HG02884 (cell line): ENCODE results near the gene XXYLT1.
"Not testable (repeated sequence)": the region's sequence is repeated elsewhere in the genome, so short reads cannot be mapped to it uniquely, and the experiment has no call there.

Source experiments
- ATAC-seq: cut with Tn5 transposase; IDR thresholded peaks from one replicate; pipeline ENCODE4 v1.9.1; 2021; ENCODE audit warnings: mild to moderate bottlenecking, moderate library complexity; ENCODE audit not compliant: unreplicated experiment

Gene XXYLT1, protein sequence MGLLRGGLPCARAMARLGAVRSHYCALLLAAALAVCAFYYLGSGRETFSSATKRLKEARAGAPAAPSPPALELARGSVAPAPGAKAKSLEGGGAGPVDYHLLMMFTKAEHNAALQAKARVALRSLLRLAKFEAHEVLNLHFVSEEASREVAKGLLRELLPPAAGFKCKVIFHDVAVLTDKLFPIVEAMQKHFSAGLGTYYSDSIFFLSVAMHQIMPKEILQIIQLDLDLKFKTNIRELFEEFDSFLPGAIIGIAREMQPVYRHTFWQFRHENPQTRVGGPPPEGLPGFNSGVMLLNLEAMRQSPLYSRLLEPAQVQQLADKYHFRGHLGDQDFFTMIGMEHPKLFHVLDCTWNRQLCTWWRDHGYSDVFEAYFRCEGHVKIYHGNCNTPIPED

DNA sequence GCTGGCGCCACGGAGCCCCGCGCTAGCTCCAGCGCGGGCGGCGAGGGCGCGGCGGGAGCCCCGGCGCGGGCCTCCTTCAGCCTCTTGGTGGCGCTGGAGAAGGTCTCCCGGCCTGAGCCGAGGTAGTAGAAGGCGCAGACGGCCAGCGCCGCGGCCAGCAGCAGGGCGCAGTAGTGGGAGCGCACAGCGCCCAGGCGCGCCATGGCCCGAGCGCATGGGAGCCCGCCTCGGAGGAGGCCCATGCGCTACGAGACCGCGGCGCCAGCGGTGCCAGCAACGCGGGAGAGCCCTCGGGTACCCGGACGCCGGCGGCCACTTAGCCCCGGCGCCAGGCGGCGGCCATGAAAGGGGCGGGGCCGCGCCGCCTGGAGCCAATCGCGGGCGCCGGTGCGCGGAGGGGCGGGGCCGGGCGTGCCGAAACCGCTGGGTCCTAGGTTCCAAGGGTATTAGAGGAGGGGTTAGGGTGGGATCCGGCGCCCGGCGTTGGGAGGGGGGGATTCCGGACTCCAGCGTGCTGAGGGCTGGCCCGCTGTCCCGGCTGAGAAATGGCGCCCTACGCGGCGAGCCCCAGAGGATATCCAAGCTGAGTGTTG, at the start of gene XXYLT1:
XXYLT1 (minus strand) TSS at position 343 of the 593 bp plus-strand sequence; CDS start at position 242, 101 bp downstream.
- peak; percentile 79 for ATAC-seq

DNA sequence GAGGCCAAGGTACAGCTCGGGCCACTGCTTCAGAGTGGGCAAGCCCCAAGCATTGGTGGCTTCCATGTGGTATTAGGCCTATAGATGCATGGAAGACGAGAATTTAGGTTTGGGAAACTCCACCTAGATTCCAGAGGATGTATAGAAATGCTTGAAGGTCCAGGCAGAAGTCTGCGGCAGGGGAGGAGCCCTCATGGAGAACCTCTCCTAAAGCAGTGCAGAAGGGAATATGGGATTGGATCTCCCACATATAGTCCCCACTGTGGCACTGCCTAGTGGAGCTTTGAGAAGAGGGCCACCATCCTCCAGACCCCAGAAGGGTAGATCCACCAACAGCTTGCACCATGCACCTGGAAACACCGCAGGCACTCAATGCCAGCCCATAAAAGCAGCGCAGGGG, 48.1 kb upstream of the XXYLT1 start:
- ATAC-seq = no peak

DNA sequence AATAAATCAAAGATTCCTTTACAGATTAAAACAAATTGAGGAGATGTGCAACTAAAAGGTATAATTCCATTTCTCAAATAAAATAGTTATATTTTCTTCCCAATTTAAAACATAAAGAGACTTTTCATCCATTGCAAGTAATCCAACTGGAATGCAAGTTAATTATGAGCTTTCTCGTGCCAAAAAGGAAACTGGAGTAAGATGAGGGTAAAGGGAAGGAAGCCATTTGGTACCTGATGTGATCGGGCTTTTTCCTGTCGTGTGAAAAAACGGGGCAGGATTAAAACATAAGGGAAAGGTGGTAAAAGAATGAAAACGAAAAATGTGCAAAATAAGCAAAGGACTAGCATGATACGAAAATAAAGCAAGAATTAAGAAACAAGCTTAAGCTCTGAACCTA, 41.8 kb upstream of the XXYLT1 start:
- no peak for ATAC-seq

DNA sequence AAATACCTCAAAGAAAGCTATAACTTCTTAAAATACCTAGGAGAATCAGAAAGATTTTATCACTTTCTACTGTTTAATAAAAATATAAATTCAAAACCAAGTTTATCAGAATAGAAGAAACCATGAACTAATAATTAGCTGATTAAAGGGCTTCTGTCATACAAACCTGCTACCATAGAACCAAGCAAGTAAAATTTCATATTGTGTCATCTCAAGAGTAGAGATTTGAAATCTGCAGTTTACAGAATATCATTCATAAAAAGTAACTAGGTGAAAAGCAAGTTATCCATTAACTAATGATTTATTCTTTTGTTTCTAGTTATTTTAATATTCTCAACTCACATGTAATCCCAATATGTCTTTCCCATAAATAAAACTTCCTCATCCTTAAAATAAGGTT, 36.8 kb upstream of the XXYLT1 start:
- ATAC-seq = no peak

DNA sequence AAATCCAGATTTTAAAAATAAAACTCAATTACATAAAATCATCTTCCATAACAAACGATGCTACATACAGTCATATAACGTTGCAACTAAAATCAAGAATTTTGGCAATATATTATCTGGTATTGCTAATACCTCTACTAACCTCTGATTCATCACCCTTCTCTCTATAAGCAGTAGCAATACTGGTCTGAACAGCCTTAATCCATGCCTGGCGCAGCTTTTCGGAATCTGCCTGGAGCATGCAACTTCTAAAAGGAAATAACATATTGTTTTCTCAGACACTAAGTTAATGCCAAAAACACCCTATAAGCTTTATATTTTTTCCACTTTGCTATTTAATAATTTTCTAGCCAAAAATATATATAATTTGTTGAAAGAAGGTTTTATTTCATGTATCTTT, 35.4 kb upstream of the XXYLT1 start:
- ATAC-seq = no peak

DNA sequence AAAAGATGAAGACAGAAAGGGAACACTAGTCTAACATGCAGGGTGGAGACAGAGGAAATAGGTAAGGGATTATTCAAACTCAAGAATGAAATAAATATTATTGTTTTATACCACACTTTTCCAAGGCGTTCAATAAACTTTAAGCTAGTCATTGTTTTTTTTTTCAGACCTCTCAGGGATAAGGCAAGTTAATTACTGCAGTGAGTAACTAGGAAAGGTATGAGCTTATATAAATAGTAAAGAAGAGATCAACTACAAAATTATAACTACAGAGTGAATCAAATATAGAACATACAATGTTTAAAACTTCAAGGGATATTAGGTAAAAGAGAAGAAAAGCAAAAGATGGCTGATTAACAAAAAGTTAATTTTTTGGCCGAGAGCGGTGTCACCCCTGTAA, 31.5 kb upstream of the XXYLT1 start:
- ATAC-seq = no peak

DNA sequence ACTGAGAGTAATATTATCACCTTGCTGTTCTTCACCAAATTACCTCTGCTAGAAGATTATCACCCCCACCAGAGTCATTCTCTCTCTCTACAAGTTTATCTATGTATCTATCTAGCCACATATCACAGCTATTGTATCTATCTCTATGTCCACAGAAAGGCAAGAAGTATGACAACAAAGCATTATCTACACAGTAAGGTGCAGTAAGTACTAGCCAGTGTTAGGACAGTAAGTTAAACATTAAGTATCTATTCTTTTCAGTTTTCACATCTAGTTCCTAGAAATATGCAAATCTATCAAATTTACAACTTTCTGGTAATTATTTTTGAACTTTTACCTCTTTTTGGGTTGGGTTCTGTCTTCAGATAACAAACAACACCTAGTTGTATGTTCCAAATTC, 26.5 kb upstream of the XXYLT1 start:
- ATAC-seq = no peak

DNA sequence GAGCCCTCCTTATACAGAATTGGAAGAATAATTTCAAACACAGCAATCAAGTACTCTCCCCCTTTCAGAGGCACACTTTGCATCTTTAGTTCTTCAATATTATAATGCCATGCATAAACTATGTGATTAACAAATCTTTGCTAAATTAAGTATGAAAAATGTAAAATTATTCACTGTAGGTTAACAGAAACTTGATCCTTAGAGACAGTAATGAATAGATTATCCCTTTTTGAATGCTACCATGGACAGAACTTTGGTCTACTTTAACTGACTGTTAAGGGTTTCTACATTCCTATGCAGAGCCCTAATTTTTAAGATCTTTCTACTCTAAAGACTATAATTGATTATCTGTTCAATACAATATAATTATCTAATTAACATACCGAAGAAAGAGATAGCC, 25.7 kb upstream of the XXYLT1 start:
- ATAC-seq = no peak

DNA sequence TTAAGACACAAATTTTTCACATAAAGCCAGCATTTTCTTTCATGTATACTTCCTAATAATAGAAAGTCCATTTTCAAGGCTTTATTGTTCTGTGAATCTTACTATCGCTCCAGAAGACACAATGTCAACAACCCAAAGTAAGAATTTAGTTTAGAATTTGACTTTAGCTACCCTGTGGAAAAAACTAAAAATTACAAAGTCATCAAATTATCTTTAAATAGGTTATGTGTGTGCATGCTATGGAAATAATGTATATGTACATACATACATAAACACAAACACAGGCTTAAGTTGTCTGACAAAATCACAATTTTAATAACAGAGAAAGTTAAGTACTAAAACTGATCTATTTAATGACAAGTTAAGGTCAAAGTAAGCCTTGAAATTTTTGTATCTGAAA, 20.2 kb upstream of the XXYLT1 start:
- no peak for ATAC-seq

DNA sequence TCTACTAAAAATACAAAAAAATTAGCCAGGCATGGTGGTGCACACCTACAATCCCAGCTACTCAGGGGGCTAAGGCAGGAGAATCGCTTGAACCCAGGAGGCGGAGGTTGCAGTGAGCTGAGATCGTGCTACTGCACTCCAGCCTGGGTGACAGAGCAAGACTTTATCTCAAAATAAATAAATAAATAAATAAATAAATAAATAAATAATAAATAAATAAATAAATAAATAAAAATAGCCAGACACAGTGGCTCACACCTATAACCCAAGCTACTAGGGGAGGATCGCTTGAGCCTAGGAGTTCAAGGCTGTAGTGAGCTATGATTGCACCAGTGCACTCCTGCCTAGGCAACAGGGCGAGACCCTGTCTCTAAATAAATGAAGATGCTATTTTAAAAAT, 19.7 kb upstream of the XXYLT1 start:
- not testable (repeated sequence) for ATAC-seq

DNA sequence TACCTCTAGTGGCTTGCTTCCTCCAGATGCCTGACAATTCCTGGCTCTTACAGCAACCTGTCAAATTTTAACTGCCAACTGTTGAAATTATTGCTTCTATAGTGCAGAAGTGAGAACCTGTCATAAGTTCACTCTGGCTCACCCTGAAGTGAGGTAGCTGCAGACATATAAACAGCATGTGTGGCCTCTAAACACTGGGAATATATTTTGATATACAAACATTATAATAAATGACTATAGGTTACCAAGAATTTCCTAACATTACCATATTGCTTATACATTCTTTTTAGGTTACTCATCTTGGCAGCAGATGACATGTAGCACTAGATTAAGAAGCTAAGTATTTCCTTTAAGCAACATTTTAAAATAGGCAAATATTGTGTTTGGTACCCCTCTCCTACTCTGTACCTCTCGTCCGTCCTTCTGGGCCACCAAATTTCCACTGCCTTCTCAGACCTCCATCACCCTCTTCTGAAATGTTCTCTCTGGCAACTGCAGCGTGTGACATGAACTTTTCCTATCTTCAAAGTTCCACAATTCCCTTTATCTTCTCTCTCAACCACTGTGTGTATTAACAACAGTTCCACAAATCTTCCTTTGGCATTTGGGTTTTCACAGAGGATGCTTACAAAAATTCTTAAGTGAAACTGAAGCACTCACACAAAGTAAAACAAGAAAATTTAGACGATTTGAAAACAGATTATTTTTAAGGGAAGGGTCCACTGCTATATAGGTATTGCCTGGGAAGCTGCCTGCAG, 15.3 kb upstream of the XXYLT1 start:
- ATAC-seq = no peak

DNA sequence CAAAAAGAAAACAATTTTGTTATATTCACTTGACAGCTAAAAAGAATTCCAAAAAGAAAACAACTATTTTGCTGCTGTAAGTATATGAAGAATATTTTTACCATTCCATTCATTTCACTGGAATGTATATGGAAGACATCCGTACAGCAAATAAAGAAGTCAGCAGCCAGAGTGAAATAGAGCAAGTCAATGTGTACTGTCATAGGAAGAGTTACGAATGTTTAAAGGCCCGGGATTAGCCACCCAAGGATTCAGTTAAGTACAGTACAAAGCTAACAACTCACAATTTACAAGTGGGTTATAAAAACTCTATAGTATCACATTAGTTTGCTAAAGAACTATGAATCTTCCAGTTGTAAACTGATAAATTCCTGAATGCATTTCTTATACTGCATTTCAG, 14.4 kb upstream of the XXYLT1 start:
- ATAC-seq = no peak

DNA sequence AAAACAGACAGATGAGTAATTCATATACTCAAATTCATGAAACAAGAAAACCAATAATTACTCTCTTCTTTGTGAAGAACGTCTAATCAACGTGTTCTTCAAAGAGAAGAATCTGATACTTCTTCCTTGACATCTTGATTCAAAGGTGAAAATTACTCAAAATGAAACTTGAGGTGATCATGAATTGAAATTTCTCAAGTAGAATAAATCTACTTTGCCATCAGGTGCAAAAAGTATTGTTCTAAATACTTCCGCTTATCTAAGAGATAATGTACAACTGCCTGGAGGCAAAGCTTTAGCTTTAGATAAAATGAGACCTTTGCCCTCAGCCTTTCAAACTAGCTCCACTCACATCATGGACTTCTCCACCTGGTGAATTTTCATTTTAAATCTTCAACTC, 13.9 kb upstream of the XXYLT1 start:
- ATAC-seq = no peak

DNA sequence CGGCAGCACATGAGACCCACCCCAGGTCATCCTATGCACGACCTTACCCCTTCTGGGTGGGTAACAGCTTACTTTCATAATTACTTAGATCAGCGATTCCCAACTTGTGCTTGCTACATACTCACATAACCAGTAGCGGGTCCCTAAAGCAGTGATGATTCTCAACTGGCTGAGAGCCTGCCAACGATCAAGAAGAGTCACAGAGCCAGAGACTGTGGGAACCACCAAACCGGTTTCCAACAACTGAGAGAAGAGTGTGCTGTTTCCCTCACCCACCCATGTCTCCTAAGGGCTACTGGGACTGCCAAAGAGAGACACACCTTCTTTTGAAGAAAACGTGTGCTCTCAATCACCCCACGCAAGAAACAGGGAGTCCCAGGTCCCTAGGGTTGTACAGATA, 12.0 kb upstream of the XXYLT1 start:
- no peak for ATAC-seq

DNA sequence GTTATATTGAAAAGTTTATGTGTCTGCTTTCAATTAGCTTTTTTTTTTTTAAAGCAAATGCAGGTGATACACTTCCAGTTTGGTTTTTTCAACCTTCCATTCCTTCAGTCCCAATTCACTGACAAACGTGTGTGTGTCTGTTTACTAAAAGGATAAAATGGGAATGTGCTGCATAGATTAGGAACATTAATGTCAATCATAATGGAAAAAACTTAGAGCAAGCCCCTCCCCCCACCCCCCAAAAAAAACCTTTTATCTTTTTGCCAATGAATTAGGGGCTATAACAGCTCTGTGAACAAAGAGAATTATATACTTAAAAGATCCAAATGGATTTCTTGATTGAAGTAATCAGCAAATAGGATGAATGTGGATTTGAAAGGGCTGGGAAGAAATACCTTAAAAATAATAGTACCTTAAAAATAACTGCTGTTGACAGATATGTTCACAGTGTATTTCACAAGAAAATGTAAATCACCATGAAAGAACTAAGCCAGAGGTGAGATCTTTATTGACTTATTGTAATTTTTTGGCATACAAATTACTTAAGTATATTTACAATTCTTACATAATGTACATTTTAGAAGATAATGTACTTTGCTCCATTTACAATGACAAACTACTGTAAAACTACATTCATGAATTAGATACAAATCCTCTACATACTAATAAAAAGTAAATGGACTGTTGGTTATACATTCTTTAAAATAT, 3.5 kb upstream of the XXYLT1 start:
- no peak for ATAC-seq

DNA sequence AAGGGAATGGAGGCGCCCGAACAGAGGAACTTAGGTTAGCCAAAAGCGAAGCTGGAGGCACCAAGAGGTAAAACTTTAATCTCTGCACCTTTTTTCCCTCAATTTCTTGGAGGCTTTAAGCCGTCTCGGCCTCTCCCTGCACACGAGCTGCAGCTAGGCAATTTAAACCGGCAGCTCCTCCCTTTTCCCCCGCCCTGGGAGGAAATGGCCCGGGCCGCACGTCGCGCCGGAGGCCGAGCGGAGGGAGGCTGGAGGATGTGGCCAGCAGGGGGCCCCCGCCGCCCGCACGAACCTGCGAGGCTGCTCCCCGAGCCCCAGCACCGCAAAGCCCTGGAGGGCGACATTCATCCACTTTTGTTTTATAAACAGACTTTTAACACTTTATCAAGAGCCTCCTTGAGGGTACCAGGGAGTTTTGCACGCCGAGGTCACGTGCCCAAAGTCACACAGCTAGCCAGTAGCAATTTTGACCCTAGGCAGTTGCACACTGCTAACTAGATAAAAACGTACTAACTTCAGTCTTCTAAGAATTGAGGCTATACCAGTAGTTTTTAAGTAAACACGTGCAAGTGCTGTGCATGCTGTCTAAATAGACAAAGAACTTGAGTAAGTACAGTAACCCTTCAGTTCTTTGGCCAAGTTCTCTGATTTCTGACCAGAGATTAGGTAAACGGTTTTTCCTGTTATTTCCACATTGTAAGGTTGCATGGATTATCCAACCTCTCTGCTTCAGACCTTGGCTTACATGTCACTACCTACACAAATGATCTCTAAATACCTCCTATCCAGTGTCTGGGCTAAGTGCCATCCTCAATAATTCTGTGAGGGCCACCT, 668 bp upstream of the XXYLT1 start:
- peak; percentile 49 for ATAC-seq

DNA sequence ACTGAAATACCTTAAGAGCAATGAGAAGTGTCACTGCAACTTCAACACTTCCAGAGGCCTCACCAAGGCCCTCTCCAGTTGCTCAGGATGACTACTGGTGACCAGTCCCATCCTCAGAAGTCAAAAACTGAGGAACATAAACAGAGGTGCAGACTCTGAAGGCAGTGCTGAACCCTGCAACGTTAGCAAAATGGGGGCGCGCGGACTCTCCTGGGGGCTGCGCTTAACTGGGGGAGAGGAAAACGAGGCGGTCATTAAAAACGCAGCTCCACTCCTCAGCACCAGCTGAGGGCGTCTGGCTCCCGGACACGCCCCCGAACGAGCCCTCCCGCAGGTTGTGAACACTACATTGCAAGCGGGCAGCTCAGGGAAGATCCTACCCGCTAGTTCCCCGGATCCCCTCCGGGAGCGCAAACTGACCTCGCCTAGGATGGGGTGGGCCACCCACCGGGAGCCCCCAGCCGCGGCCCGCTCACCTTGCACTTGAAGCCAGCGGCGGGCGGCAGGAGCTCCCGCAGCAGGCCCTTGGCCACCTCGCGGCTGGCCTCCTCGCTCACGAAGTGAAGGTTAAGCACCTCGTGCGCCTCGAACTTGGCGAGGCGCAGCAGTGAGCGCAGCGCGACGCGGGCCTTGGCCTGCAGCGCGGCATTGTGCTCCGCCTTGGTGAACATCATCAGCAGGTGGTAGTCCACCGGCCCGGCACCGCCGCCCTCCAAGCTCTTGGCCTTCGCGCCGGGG, 711 bp downstream of the XXYLT1 start:
- ATAC-seq = peak; percentile 17

DNA sequence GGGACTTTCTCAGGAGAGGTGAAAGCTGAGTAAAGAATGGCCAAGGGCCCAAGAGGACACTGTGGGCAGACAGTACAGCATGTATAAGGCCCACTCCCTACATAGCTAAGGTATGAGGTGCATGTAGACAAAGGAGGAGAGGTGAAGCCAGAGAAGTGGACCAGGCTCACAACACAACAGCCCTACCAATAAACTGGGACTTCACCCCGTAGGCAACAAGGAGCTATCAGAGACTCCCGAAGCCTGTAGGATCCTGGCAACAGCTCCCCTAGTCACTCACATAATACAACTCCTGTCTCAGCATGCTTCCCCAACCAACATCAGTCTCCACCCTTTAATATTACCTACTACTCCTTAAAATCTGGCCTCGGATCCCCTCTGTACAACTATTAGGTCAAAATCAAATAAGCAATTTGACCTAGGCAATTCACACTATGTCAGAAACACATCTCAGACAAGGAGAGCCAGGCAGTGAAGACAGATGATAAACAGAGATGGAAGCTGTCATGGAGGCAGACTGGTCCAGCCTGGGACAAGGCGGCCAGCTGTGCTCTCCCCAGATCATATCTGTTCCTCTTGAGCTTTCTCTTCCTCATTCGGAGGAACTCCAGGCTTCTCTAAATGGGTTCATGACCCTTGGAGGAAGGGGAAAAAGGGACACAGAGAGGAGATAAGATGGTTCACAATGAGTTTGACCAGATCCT, 1.4 kb downstream of the XXYLT1 start:
- ATAC-seq = no peak
